ENCODE measurements around the gene CDC123. TPM values are rescaled to one million over a fixed set of nuclear protein-coding genes. Genes with fewer than 3 reads are reported as not detected.

CDC123 gene
- total and polyA plus RNA-seq, 4 donors = 32.7 to 58.5 (median 40.7) TPM

- Histone ChIP-seq H3K9me3 (ENCODE audit: control insufficient read depth in 4 of 4, low read length in 3 of 4) (no peaks in the 10 kb centered on the region), H3K4me1 (ENCODE audit: control insufficient read depth in 4 of 4, insufficient read depth in 4 of 4, low read length in 3 of 4) (peaks cover 0 to 16% (median 7%) of the 10 kb centered on the region in 4 donors), H3K36me3 (ENCODE audit: control insufficient read depth in 4 of 4, insufficient read depth in 3 of 4, low read depth in 1 of 4, low read length in 3 of 4) (no peaks in the 10 kb centered on the region), H3K4me3 (ENCODE audit: low read depth in 1 of 3, low read length in 3 of 3) (peak overlapping the region in 1 of 3 donors; percentile 25), H3K9ac (ENCODE audit: low read depth in 1 of 2, low read length in 2 of 2) (peak overlapping the region in 1 of 2 donors; percentile 27), H3K27ac (ENCODE audit: low read depth in 1 of 2, low read length in 2 of 2) (peak overlapping the region; percentile 11 to 67), H3K27me3 (ENCODE audit: control insufficient read depth in 4 of 4, insufficient read depth in 4 of 4, low read length in 3 of 4) (no peaks in the 10 kb centered on the region)
- no peak for TF ChIP-seq ZBTB33 (IDR thresholded peaks at IDR 0.05)
- no peak for TF ChIP-seq REST (IDR thresholded peaks at IDR 0.05)
- peak; percentile 83 for TF ChIP-seq CTCF (IDR thresholded peaks at IDR 0.05; ENCODE audit: low read depth, low read length, missing input control)
- peak; percentile 3 for TF ChIP-seq YY1 (IDR thresholded peaks at IDR 0.05)
- no peak for TF ChIP-seq ATF3 (IDR thresholded peaks at IDR 0.05)
- TF ChIP-seq MAX (IDR thresholded peaks at IDR 0.05) = no peak
- peak; percentile 4 for TF ChIP-seq SP1 (IDR thresholded peaks at IDR 0.05)
- no peak for TF ChIP-seq FOXA2 (IDR thresholded peaks at IDR 0.05)
- TF ChIP-seq HNF4G (IDR thresholded peaks at IDR 0.05) = no peak
- TF ChIP-seq TAF1 (conservative IDR thresholded peaks at IDR 0.05) = no peak
- no peak for TF ChIP-seq GABPA (IDR thresholded peaks at IDR 0.05 in 1 of 2, conservative IDR thresholded peaks at IDR 0.05 in 1 of 2)
- no peak for TF ChIP-seq RXRA (IDR thresholded peaks at IDR 0.05)
- no peak for TF ChIP-seq FOXA1 (IDR thresholded peaks at IDR 0.05)
- no peak for TF ChIP-seq NR2F2 (IDR thresholded peaks at IDR 0.05)
- no peak for TF ChIP-seq HNF4A (conservative IDR thresholded peaks at IDR 0.05)
- peak; percentile 92 to 93 for TF ChIP-seq RAD21 (IDR thresholded peaks at IDR 0.05)
- TF ChIP-seq EGR1 (IDR thresholded peaks at IDR 0.05; ENCODE audit: low read depth in 2 of 2) = no peak
- no peak for TF ChIP-seq JUND (IDR thresholded peaks at IDR 0.05)
- WGBS = 28% methylated on average over 31 of the region's 31 CpGs
- peak; percentile 82 for DNase-seq (ENCODE audit: low spot score)
Measured at GRCh38 chr10:12264204-12264940, 68.4 kb downstream of the CDC123 start.
